Stimulated activated CD4-positive, alpha-beta T cell treated with anti-CD3 and anti-CD28 coated beads, TNF-alpha, amount 100 ng/mL, for 48 hours (primary cell): ENCODE results near the gene FMNL3.

Experiments used
- DNase-seq, 3 donors: peaks; one replicate each; pipeline ENCODE4 v3.0.0-alpha.2; 2020; ENCODE audit warnings: low read depth in 3 of 3

FMNL3 gene

DNA sequence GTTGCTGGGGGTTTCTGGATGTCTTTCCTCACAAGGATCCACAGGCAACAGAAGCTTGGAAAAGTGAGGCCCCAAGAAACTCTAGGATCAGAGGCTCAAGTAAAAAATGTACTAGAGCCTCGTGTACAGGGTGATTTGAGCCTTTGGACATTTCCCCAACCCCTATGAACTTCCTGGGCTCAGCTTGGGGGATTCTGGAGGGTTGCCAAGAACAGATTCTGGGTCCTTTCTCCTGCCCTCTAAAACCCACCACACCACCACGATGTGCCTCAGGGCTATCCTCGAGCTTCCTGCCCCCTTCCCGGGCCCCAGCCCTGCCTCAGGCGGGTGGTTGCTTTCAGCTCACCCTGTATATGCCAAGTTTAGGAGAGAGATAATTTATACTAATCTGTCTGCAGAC lies 102.3 kb downstream of the FMNL3 start:
- no peak for DNase-seq

DNA sequence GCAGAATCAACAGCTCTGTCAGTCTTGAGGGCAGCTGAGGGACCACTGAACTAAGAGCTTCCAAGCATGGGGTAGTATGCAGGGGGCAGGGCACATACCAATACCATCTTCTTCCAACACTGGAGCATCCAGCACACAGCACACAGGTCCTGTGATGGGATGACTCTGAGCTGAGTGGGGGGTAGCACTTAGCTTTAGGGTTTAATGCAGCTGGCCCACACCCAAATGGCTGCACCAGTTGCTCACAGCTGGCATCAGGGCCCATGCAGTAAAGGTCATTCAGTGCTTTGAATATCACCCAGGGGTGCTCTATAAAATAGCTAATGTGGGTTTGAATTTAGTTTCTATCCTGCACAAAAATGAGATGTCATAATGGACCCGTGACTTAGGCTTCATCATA lies 103.5 kb downstream of the FMNL3 start:
- no peak for DNase-seq

DNA sequence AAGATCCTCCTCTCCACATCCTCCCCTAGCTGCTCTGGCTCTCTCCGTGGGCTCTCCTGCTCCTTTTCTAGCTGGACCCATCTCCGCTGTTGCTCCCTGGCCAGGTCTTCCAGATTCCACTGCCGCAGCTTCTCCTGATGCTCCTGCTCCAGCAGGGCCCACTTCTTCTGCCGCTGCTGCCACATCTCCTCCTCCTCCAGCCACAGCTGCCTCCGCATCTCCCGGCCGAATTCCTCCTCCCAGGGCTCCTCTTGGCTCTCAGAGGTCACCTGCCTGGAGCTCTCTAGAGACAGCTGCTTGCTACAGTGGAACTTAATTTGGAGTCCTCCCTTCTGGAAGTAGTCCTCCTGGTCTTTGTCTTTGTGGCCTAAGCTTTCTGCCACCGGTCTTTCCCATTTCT lies 107.2 kb downstream of the FMNL3 start:
- DNase-seq: no peak

DNA sequence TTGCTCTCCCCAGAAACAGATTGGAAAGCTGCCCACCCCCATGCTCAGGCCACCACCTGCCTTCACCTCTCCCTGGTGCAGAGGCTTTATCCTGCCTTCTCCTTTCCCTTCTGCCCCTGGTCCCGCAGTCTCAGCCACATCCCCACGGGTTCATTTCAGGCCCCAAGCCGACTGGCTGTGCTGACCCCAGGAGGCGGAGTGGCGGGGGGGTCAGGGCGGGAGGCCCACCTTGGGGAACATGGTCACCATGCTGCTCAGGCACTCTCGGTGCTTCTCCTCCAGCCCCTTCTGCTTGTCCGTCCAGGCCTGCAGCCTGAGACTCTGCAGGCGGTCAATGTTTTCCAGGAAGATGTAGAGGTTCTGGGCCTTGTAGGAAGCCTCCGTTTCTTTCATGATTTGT lies 108.7 kb downstream of the FMNL3 start:
- no peak for DNase-seq

DNA sequence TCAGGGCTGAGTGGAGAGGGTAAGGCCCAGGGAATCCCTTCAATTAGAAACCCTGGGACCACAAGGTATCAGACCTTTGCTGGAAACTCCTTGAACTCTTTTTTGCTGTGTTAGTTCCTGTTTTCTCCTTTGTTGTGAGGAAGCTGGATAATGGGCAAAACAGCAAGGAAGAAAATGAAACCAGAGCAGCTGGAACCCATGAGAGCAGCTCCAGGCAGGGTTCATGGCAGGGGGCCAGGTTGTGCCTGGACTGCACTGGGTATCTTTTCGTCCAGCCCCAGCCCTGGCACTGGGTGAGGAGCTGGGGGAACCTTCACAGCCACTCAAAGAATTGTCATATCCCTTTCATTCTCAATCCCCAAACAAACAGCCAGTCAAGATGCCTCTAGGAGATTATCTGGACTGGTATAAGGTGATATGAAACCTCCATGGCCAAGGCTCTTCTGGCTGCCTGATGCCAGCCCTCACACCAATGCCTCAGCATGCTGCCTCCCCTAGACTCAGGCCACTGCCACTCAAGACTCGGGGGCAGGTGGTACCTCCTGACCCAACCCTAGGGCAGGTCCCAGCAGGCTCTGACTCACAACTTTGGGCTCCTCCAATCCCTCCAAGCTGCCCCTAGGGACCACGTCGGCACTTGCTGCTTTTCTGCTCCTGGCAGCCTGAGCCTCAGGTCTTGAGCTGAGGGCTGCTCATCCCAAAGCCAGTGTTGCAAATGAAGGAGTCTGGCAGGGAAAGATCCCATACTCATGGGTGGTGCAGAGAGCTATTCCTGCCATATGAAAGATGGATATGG lies 118.3 kb downstream of the FMNL3 start:
- DNase-seq: no peak

DNA sequence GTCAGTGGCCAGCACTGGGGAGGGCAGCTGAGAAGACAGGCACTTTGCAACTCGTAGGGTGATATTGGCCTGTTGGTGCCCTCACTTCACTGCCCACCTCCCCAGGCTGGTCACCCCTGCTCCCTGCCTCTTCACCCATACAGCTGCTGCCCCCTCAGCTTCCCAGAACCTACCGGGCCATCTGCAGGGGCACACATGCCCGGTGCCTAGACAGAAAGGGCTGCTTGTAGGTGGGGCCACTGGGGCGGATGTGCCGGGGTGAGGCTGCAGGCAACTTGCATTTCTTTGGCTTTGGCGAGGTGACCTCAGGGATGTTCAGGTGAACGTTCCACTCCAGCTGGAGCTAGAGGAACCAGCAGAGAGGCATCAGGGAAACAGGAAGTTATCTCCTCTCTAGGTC lies 118.9 kb downstream of the FMNL3 start:
- no peak for DNase-seq

DNA sequence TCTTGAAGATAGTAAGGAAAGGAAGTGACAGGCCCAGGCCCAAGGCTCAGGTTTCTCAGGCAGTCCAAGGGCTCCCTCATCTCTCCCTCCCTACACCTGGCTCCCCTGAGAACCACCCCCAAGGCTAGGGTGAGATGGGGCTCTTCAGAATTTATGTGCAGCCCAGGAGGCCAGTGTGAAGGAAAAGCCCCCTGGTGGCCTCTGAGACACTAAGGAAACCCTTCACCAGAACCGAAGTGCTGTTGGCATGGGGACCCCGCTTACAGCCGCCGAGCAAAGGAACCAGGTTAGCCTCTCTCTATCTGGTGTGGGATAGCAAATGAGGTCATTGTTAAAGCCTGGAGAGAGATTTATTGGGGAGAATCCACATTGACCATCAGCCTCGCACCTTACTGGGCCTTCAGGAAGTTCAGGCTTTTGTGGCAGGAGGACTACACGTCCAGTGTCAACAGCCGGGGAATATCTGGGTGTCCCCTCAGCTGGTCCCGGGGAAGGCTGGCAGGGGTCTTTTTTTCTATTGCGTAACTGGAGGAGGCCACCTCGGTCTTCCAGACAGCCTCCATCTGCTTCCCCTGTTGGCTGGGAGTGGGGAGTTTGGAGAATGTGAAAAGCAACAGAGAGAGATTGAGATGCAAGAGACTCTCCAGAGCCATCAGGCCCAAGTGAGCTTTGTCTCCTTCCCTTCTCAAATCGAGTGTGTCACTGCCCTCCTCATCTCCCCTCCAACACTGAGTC lies 119.9 kb downstream of the FMNL3 start:
- no peak for DNase-seq
